Lower leg skin (tissue), 4 donors: Measurements from ENCODE around the gene ISL1. TPM values are rescaled to one million over a fixed set of nuclear protein-coding genes. Genes with fewer than 3 reads are reported as not detected.

Experiments
- DNase-seq, 2 donors: peaks; one replicate each; pipeline ENCODE4 v3.0.0-alpha.2; 2019; ENCODE audit warnings: low spot score in 2 of 2
- H3K4me3 ChIP-seq: fragments of 200-600 bp; sonication (generic); 2 replicates; pipeline ENCODE4 v1.5.1; 2017; ENCODE audit warnings: mild to moderate bottlenecking, low read depth; ENCODE audit not compliant: poor library complexity, severe bottlenecking
- CTCF ChIP-seq, 3 donors: fragments of 450-650 bp; IDR thresholded peaks; one replicate each; pipeline ENCODE4 v1.5.1; 2016; ENCODE audit warnings: antibody characterized with exemption in 3 of 3, mild to moderate bottlenecking in 3 of 3, moderate library complexity in 2 of 3
- POLR2A ChIP-seq, 2 donors: fragments of 450-650 bp; IDR thresholded peaks; one replicate each; pipeline ENCODE4 v1.6.1; 2016 to 2017; ENCODE audit warnings: antibody characterized with exemption in 2 of 2, mild to moderate bottlenecking in 1 of 2, moderate library complexity in 1 of 2
- WGBS, 2 donors: methylation state at CpG; one replicate each; pipeline ENCODE4 v1.1.5; 2018; 5-methylcytosine and 5-hydroxymethylcytosine counted together
- intact Hi-C: fragments of 100-400 bp; cut with DNase I; formaldehyde crosslinking; loops from one replicate; pipeline ENCODE4 v1.15.0; 2023; ENCODE audit warnings: low total_unique reads
- total RNA-seq, 4 donors: library from RNA; depleted of rRNA; stranded (reverse); fragments of >200 nt; gene quantifications; one replicate each; pipeline ENCODE4 v1.1.0, GENCODE V29; 2016

ISL1 gene
- total RNA-seq, 4 donors from 2014 or later = 0.76 to 2.0 (median 1.7) TPM

DNA sequence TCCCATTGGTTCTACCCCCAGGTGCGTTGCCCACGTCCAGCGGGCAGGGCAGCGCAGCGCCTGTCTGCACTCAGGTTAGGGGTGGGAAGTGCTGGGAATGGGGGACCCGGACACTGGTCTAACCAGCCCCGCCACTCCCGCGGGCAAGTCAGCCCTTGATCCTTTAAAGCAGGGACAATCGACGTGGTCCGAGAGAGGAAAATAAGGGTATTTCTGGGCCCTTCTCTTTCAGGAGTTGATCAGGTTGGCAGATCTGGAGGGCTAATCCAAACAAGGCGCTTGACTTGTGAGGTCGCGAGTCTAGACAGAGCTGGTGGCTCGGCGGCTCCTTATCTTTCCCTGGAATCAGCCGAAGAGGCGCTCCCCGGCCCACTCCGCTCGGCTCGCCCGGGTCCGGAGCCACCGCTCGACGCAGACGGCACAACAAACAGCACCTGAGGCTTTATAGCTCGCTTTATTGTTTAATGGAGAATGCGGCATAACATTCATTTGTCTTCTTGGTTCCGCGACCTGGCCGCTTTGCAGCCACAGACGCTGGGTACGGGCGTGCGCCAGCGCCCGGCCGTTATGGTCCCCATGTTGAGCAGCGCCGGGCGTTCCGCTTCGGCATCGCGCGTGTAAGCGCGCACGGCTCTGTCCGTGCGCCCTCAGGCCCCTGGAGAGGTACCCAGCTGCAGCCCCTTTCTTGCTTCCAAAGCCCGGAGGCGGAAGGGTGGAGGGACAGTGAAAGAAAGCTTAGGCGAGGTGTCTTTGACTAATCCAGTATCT lies 15.8 kb downstream of the ISL1 start:
- H3K4me3 ChIP-seq = no peak overlapping the region
- TF ChIP-seq CTCF (IDR thresholded peaks at IDR 0.05) (no peak), POLR2A (IDR thresholded peaks at IDR 0.05) (no peak)
- intact Hi-C loops = no loop called here
- DNase-seq = no peak
- 3 to 6% methylated on average over 44 to 51 of the region's 57 CpGs for WGBS, 2 donors

DNA sequence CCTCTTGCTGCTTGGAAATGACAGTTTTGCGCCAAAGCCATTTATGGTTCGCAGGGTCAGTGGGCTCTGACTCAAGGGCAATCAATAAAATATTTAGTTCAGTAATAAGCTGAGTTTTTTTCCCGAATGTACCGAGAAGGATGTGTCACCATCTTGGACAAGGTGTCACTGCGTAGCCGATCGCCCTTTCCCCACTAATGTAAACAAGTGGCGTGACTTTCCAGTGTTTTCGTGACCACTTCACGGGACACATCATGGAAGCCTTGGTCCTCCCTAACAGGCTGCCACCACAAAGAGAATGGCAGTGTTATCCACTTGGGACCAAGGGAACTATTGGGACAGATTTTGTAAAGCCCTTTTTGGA lies 16.4 kb downstream of the ISL1 start:
- intact Hi-C loops = no loop called here
- TF ChIP-seq POLR2A (IDR thresholded peaks at IDR 0.05) (no peak), CTCF (IDR thresholded peaks at IDR 0.05) (no peak)
- no peak for DNase-seq
- WGBS, 2 donors = 12 to 16% methylated on average over 10 of the region's 10 CpGs
- H3K4me3 ChIP-seq = no peak overlapping the region

GRCh38 chr5:51404255-51404654 lies 21.0 kb downstream of the ISL1 start:
- H3K4me3 ChIP-seq = no peak overlapping the region
- 86 to 89% methylated on average over 1 of the region's 1 CpG for WGBS, 2 donors
- intact Hi-C loops = no loop called here
- TF ChIP-seq POLR2A (IDR thresholded peaks at IDR 0.05) = no peak
- TF ChIP-seq CTCF (IDR thresholded peaks at IDR 0.05) = no peak
- DNase-seq = no peak

DNA sequence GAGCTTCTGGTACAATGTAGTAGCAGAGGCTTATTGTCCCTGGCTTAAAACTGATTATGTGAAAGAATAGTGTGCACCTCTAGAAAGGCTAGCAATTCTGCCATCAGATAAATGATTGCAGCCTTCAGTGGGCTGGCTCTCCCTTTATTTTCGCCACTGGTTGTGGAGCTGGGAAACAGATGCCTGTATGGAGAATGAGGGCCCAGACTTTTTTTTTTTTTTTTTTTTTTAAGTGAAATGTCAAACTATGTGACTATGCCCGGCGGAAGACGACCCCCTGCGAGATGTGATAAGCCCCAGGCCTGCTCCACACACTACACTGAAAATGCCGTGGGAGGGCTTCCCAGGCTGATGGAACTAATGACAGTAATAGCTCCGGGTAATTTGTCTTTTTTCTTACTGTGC lies 28.7 kb downstream of the ISL1 start:
- 43 to 56% methylated on average over 7 of the region's 7 CpGs for WGBS, 2 donors
- TF ChIP-seq CTCF (IDR thresholded peaks at IDR 0.05) (no peak), POLR2A (IDR thresholded peaks at IDR 0.05) (no peak)
- intact Hi-C loops = no loop called here

GRCh38 chr5:51414516-51414915 lies 31.3 kb downstream of the ISL1 start:
- no peak for TF ChIP-seq POLR2A (IDR thresholded peaks at IDR 0.05)
- no peak for TF ChIP-seq CTCF (IDR thresholded peaks at IDR 0.05)
- 73 to 87% methylated on average over 2 of the region's 2 CpGs for WGBS, 2 donors
- no peak overlapping the region for H3K4me3 ChIP-seq
- intact Hi-C loops = no loop called here
- DNase-seq = no peak

More for the DNA sequence above, 28.7 kb downstream of the ISL1 start:
- no peak for DNase-seq
- H3K4me3 ChIP-seq = no peak overlapping the region

- H3K4me3 ChIP-seq = no peak overlapping the region
- intact Hi-C loops = no loop called here
- no peak for TF ChIP-seq POLR2A (IDR thresholded peaks at IDR 0.05)
- TF ChIP-seq CTCF (IDR thresholded peaks at IDR 0.05) = no peak
- WGBS, 2 donors = 73 to 74% methylated on average over 3 of the region's 3 CpGs
- no peak for DNase-seq
Observed at GRCh38 chr5:51416149-51416548, 32.9 kb downstream of the ISL1 start.
